Activated CD8-positive, alpha-beta memory T cell treated with anti-CD3 and anti-CD28 coated beads, Interleukin-2, amount 50 U/mL, for 48 hours (primary cell): Measurements from ENCODE around the gene KIRREL3.
A peak's percentile ranks its signal among the peaks of the same experiment; 100 is the strongest.
"Not testable (repeated sequence)": the region's sequence is repeated elsewhere in the genome, so short reads cannot be mapped to it uniquely, and the experiment has no call there.

Experiments
- DNase-seq: peaks from one replicate; pipeline ENCODE4 v3.0.0-alpha.2; 2020

KIRREL3 gene

DNA sequence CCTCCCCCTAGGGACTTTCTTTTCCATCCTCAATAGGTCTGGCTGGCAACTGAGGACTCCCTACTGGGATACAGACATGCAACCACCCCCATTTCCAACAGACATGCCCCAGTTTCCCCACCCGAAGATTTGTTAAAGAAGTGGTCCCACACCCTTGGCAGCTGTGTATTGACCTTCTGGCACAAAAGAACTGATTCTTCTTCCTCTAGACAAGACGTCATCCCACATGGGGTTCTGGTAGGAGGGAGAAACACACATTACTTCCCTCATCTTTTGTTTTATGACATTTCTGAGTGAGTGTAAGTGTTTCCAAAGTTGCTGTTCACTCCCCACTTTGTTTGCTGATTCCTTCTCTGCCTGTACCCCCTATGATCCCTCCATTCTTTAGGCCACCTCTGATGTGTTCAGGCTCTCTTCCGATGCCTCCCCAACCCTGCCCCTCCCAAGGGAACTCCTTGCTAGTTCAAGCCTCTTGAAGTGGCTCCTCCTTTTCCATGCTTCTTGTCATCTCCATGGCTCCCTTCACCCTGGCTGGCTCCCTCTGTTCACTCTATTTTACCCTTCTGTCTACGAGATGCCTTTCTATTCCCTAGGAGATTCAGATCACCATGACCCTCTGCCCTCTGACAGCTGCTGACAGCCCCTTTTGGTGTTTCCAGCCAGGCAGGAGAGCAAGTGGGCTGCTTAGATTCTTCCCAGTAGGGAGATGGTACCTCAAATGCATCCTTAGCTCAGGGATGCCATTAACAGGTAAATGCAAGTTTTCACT, 4.3 kb downstream of the KIRREL3 start:
- DNase-seq, result no peak

- DNase-seq, result no peak
Observed at GRCh38 chr11:126993599-126993998, 7.0 kb downstream of the KIRREL3 start.

DNA sequence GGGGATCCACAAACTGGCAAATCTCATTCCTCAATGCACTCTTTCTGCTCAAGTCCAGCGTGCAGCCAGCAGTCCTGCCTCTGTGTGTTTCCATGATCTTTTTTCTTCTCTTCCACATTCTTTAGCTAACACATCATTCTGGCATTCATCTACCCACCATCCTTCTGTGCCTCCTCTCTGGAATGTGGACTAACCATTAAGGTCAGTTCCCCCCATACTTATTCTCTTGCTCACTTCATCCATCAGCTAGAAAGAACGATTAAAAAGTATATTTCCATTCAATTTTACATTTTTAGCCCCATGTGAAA, 7.8 kb downstream of the KIRREL3 start:
- DNase-seq, result no peak

DNA sequence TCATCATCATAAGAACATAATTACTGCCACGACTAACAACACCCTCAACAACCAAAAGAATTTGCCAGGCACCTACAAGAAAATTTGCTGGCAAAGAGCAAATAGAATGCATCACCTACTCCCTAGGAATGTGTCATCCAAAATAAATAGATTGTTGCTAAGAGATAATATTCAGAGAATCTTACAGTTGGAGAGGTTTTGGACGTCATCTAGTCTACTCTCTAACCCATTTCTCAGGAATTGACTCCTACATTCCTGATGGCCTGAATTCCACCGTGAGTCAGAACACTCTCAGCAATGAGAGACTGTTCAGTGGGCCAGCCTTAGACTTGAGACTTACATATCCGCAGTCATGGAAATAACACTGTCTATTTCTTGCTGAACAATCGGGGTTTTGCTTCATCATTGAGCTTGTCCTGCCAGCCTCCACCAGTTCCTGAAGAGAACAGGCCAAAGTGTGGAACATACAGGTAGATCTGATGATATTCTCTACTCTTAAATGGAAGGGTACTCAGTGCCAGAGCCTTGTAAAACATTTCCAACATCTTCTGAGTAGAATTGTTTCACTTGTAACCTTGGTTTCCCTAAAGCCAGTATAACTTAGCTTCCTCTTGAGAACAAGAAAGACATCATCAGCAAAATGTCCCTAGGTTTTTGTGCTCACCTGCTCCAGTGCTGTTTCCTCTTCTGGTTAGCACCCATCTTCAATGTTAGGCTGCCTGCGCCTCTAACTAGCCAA, 8.3 kb downstream of the KIRREL3 start:
- no peak for DNase-seq

GRCh38 chr11:126991596-126991995, 9.0 kb downstream of the KIRREL3 start:
- no peak for DNase-seq

DNA sequence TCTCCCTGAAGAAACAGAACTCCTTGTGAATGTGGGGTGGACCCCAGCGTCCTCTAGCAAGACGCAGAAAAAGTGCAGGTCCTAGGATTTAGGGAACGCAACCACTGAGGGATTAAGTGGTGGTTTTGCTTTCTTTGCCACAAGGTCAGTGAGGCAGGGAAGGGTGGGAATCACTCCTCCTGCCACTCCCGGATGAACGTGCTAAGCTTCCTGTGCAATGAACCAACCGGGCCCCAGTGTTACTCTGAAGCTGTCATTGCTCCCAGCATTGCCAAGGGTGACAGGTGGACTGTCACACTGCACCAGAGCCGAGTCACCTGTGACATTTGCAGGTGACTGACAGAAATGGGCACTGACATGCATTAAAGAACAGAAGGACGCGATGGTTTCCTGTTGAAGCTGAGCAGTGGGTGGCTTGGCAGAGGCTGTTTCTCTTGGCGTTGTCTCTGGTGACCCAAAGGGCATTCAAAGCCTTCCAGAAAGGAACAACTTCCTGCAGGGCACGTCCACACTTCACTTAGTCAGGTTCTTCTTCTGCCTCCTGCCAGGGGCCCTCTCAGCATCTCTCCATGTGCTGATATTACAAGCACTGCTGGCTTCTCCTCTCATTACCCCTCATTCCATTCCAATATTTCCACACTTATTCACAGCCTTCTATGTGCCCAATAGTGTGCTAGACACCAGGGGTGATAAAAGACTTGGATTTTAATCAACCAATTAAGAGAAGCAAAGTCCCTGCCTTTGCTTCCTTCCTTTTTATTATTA, 9.7 kb downstream of the KIRREL3 start:
- DNase-seq, result no peak

GRCh38 chr11:126989942-126990715, 10.4 kb downstream of the KIRREL3 start:
- DNase-seq, result peak; percentile 84

DNA sequence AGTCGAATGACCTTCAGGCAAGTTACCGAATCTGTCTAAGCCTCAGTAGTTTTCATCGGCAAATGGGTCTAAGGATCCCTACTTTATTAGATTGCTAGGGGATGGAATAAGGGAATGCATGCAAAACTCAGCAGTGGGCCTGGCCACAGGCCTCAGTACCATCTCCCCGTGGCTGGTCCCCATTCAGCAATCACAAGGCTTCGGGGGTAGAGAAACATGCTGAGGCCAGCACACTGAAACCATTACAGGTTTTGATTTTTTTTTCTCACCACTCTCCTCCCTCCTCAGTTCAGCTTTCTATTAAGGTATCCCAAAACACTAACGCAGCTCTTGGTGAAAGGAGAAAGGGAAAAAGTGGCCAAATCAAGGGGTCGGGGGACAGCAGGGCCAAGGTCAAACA, 11.9 kb downstream of the KIRREL3 start:
- no peak for DNase-seq

GRCh38 chr11:126981635-126982034, 18.9 kb downstream of the KIRREL3 start:
- no peak for DNase-seq

- DNase-seq, result no peak
Observed at GRCh38 chr11:126978911-126979310, 21.7 kb downstream of the KIRREL3 start.

GRCh38 chr11:126978165-126978564, 22.4 kb downstream of the KIRREL3 start:
- no peak for DNase-seq

DNA sequence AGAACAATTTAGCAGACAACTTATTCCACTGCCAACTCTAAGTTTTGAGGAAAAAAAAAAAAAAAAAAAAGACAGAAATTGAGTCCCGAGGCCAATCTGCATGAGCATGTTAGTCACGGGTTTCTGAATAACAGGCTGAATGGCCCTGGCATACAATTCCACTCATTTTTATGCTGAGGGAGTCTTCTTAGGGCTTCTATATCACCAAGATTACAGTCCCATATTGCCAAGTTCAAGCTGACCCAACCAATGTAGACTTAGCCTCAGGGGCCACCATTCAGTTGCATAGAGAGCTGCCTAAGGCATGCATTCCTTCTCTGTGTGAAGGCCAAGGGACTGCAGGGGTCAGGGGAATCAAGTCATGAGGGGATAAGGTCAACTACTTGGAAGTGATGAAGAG, 27.5 kb downstream of the KIRREL3 start:
- DNase-seq, result no peak

DNA sequence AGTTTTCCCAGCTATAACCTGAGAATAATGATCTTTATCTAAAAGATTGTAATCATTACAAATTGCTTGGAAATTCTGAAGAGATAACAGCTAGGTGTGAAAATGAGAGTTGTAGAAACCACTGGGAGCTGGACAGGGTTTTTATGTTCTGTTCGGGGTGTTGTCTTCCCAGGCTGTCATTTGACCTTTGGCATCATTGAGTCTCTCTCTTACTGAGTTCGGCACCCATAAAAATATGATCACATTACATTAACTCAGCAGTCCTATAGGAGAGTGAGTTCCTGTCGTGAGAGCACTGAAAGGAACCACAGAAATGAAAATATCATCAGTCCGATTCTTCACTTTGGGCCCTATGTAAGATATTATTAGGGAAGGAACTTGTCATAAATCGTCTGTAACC, 29.3 kb downstream of the KIRREL3 start:
- DNase-seq, result no peak

DNA sequence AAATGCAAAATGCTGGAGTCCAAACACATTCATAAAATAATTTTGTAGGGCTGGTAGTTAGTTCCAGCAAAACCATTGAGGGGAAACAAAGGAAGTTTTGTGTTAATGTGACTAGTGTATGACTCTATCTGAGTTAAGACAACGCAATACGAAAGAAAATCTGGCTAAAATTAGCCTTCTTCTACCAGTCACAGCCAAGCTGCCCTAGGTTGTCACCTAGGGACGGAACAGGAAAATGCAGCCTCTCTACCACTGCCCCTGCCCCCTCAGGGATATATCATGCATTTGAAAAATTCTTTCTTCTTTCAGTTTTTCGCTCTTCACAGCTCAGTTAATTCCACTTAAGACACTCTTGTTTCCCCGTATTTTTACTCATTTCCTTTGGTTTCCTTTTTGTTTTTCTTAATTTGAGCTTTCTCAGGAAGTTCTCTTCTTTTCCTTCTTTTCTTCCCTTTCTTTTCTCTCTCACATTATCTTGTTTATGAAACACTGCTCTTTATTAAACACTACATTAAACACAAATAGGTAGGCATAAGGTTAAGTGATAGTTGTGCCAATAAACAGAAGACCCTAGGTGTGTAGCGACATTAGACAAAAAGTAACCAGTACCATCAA, 30.6 kb downstream of the KIRREL3 start:
- no peak for DNase-seq

GRCh38 chr11:126968915-126969314, 31.7 kb downstream of the KIRREL3 start:
- DNase-seq, result no peak

DNA sequence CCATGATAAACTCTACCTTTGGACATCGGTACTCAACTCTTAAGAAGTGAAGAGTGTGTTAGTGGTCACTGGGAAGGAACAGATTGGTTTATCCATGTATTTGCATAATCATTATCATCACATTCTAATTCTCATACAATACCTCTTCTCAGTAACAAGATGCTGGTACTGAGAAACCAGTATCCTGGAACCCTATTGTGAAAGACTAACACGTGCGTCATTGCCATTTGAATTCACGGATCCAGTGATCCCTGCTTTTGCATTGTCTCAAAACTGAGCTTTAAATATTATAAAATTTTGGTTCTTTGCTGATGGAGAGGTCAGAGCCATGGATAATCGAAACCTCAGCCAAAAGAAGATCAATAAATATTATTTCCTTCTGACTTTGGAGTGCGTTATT, 35.2 kb downstream of the KIRREL3 start:
- DNase-seq, result no peak

DNA sequence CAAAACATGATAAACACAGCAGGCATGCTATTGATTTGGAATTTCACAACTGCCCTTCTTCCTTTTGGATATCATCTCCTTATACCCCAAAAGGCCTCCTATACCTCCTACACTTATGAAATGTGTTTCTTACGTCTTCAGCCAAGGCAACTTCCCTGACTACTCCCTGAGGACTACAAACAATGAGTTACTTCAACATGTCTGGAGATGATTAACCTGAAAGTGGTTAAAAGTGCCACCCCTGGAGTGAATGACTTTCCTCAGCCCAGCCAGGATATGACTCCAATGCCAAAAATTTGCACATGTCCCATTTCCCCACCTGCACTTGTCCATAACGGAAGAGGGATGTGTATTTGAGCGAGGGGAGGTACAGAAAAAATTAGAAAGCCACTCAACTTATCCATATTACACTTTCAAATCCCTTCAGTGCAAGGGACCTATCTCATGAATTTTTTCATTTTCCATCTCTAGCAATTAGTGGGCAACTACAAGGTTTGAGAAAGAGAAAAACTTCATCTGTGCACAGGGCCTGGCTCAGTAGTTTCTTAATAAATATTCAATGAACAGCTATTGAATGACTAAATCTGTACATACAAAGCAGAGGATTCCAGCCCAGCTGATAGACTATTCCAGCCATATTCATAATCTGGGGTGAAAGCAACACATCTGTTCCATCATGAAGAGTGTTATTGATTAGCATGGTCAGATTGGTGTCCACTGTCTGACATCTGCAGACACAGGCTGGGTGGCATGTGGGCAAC, 36.8 kb downstream of the KIRREL3 start:
- DNase-seq, result no peak

DNA sequence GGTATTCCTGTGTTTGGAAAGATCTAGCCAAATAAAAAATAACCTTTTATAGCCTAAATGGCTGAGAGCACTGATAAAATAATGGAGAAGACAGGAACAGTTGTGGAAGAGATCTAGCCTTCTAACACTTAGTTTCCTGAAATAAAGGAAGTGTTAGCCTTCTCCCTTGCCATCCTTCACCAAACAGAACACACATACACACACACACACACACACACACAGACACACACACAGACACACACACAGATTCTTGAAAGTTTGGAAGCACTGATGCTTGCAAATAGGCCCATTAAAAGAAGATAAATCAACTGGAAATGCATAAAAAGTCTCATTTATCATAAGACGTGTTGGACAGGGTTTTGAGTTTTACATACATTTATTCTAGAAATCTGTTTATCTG, 37.5 kb downstream of the KIRREL3 start:
- no peak for DNase-seq

DNA sequence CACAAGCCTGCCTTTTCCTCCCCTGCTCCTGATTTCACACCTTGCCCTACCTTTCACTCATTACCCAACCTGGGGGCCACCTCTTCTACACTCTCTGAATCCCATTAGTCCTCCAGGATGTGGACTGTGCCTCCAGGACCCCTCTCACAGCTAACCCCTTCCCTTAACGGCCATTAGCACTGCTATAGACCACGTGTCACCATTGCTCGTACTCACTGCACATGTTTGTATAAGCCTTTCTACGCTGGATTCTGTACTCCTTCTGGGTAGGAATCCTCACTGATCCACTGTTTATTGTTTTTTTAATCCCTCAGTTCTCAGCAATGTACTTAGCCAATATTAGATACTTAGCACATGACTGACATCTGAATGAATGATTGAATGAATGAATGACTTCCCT, 40.9 kb downstream of the KIRREL3 start:
- no peak for DNase-seq

- DNase-seq, result no peak
Observed at GRCh38 chr11:126956635-126957034, 43.9 kb downstream of the KIRREL3 start.

DNA sequence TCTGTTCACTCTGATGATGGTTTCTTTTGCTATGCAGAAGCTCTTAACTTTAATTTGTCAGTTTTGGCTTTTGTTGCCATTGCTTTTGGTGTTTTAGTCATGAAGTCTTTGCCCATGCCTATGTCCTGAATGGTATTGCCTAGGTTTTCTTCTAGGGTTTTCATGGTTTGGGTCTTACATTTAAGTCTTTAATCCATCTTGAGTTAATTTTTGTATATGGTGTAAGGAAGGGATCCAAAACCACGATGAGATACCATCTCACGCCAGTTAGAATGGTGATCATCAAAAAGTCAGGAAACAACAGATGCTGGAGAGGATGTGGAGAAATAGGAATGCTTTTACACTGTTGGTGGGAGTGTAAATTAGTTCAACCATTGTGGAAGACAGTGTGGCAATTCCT, 48.0 kb downstream of the KIRREL3 start:
- DNase-seq, result not testable (repeated sequence)

- no peak for DNase-seq
Observed at GRCh38 chr11:126951465-126951864, 49.1 kb downstream of the KIRREL3 start.
